ENCODE data around the gene MRPS22. TPM values are rescaled to one million over a fixed set of nuclear protein-coding genes. Genes with fewer than 3 reads are reported as not detected.

The MRPS22 gene
- total and polyA plus RNA-seq, 2 of the 13 experiments (the other 11 are each of a cell fraction or from before 2014, with no cell fraction given): 52.7 to 113 TPM

- ChIA-PET POLR2A (no interaction called here), CTCF (ENCODE audit: low intra/inter-chr PET ratio, low total read pairs) (no interaction called here)
- DNase-seq (ENCODE audit: low spot score): peak; percentile 29
- Histone ChIP-seq H3K27me3 (ENCODE audit: control insufficient read depth in 1 of 2, insufficient read depth in 2 of 2, low read length in 2 of 2) (no peaks in the 10 kb centered on the region), H3K27ac (ENCODE audit: extremely low read length, insufficient read depth, low read length) (no peak overlapping the region), H3K4me2 (ENCODE audit: low read depth, low read length) (no peak overlapping the region), H2AFZ (ENCODE audit: low read length) (no peak overlapping the region), H3K36me3 (replicated peaks in 1 of 2; ENCODE audit: control insufficient read depth in 1 of 2, insufficient read depth in 2 of 2, low read length in 2 of 2) (no peaks in the 10 kb centered on the region), H3K9ac (ENCODE audit: insufficient read depth, low read depth, low read length) (no peak overlapping the region), H3K79me2 (ENCODE audit: insufficient read depth, low read length) (no peaks in the 10 kb centered on the region), H3K9me3 (ENCODE audit: low read length) (no peaks in the 10 kb centered on the region), H3K4me3 (replicated peaks in 1 of 3; ENCODE audit: insufficient read depth in 1 of 3, low read depth in 2 of 3, low read length in 3 of 3) (no peak overlapping the region), H4K20me1 (ENCODE audit: insufficient read depth, low read length) (no peaks in the 10 kb centered on the region), H3K4me1 (ENCODE audit: insufficient read depth, low read length) (peaks cover 42% of the 10 kb centered on the region)
- no TSS peak for BruUV-seq (replicated peaks)
- 80% methylated on average over 1 of the region's 6 CpGs for WGBS (ENCODE audit: low lambda C conversion rate)
- FAIRE-seq: no peak
- in situ Hi-C loops (cut with HindIII; ENCODE audit: extremely low pct_ligation_motif_present, low pct_unique_long_range_greater_than_20kb): no loop called here
- no peak for ATAC-seq
- intact Hi-C loops (cut with micrococcal nuclease; ENCODE audit: unreplicated experiment): no loop called here
- TF ChIP-seq ARID5B (CRISPR knock-in tag; IDR thresholded peaks at IDR 0.05) (no peak), MLXIP (CRISPR knock-in tag; IDR thresholded peaks at IDR 0.05; ENCODE audit: borderline replicate concordance) (no peak), ATF1 (CRISPR knock-in tag; IDR thresholded peaks at IDR 0.05) (no peak), CBX5 (CRISPR knock-in tag; IDR thresholded peaks at IDR 0.05; ENCODE audit: borderline replicate concordance) (no peak), LRRFIP1 (CRISPR knock-in tag; conservative IDR thresholded peaks at IDR 0.05) (no peak), ZNF570 (CRISPR knock-in tag; IDR thresholded peaks at IDR 0.05; ENCODE audit: borderline replicate concordance) (no peak), ZNF121 (CRISPR knock-in tag; IDR thresholded peaks at IDR 0.05) (no peak), GABPA (IDR thresholded peaks at IDR 0.05; ENCODE audit: low read depth, low read length) (no peak), GABPA (CRISPR knock-in tag; IDR thresholded peaks at IDR 0.05; ENCODE audit: low read depth) (no peak), TFDP1 (CRISPR knock-in tag; IDR thresholded peaks at IDR 0.05; ENCODE audit: borderline replicate concordance) (no peak), POLR2AphosphoS5 (IDR thresholded peaks at IDR 0.05; ENCODE audit: low read depth, low read length) (no peak), NPAS2 (CRISPR knock-in tag; IDR thresholded peaks at IDR 0.05; ENCODE audit: borderline replicate concordance) (no peak), ZNF260 (CRISPR knock-in tag; IDR thresholded peaks at IDR 0.05; ENCODE audit: borderline replicate concordance, low read depth) (no peak), ZNF557 (CRISPR knock-in tag; IDR thresholded peaks at IDR 0.05) (no peak)
These were observed 42.6 kb upstream of the MRPS22 start for GRCh38 chr3:139301183-139301582.

Measured in HepG2 (cell line).